Erythroblast (primary cell): ENCODE results near the gene TMEM273.

Experiments used
- GATA1 ChIP-seq: IDR thresholded peaks from 2 replicates; pipeline ENCODE4 v1.6.1; 2011; ENCODE audit warnings: low read depth, mild to moderate bottlenecking, control low read depth, low read length, moderate library complexity
- POLR2A ChIP-seq: IDR thresholded peaks from 2 replicates; pipeline ENCODE4 v1.6.1; 2011; ENCODE audit warnings: mild to moderate bottlenecking, low read length

DNA sequence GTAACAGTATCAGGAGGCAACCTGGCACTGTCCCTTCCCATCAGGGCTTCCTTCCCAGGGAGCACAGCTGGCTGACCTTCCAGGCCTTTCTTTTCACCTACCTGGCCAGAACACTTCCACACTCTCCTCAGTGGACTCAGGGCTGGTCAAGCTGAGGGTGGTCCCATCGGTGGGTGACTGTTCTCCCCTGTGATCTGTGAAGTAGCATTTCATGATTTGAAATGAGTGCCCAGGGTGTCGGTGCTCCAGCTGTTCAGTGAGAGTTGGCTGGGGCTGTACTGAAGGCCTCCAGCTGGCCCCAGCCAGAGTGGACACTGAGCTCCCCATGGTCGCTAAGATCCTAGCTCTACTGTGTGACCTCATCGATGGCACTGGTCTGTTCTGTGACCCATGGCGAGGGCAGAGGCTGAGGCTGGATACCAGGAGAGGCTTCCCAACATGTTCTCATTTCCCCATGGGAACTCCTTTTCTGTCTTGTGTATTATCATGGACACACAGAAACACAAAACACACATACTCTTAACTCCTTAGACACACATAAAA lies 54.4 kb downstream of the TMEM273 start, which contains the start of gene FAM170B:
- TF ChIP-seq POLR2A (no peak), GATA1 (no peak)
